HepG2 (cell line): ENCODE measurements around the gene CDC34. TPM values are rescaled to one million over a fixed set of nuclear protein-coding genes. Genes with fewer than 3 reads are reported as not detected.

Source experiments
- ARID4A ChIP-seq: sonication (generic); formaldehyde crosslinking; IDR thresholded peaks from 2 replicates; pipeline ENCODE4 v1.5.0; 2020; ENCODE audit warnings: mild to moderate bottlenecking, missing genetic modification reagents, borderline replicate concordance
- GLI4 ChIP-seq: sonication (generic); formaldehyde crosslinking; IDR thresholded peaks from 2 replicates; pipeline ENCODE4 v1.5.1; 2020; ENCODE audit warnings: missing genetic modification reagents, mild to moderate bottlenecking, moderate library complexity, borderline replicate concordance
- HNF1A ChIP-seq, 2 experiments: sonication (generic) in 1 of 2; formaldehyde crosslinking in 1 of 2; IDR thresholded peaks; 2 replicates each; pipeline versions ENCODE4 v1.4.0 to v1.6.1; 2016 to 2020; ENCODE audit warnings: borderline replicate concordance in 1 of 2, low read depth in 1 of 2, mild to moderate bottlenecking in 1 of 2, missing genetic modification reagents in 1 of 2
- JUND ChIP-seq: sonication (generic); formaldehyde crosslinking; IDR thresholded peaks from 2 replicates; pipeline ENCODE4 v1.8.0; 2022; ENCODE audit warnings: mild to moderate bottlenecking, missing genetic modification reagents
- KAT7 ChIP-seq: IDR thresholded peaks from 2 replicates; pipeline ENCODE4 v1.6.1; 2018; ENCODE audit warnings: borderline replicate concordance, missing compliant biosample characterization
- KDM1A ChIP-seq: IDR thresholded peaks from 2 replicates; pipeline ENCODE4 v1.6.1; 2016; ENCODE audit warnings: missing compliant biosample characterization
- MEIS2 ChIP-seq: sonication (generic); formaldehyde crosslinking; IDR thresholded peaks from 2 replicates; pipeline ENCODE4 v1.9.0; 2021; ENCODE audit warnings: mild to moderate bottlenecking, missing genetic modification reagents
- MTERF4 ChIP-seq: sonication (generic); formaldehyde crosslinking; IDR thresholded peaks from 2 replicates; pipeline ENCODE4 v1.8.0; 2023; ENCODE audit warnings: mild to moderate bottlenecking, missing genetic modification reagents
- RAD51 ChIP-seq: fragments of 450-650 bp; IDR thresholded peaks from 2 replicates; pipeline ENCODE4 v1.6.1; 2016; ENCODE audit warnings: borderline replicate concordance
- SALL1 ChIP-seq: sonication (generic); formaldehyde crosslinking; IDR thresholded peaks from 2 replicates; pipeline ENCODE4 v1.8.0; 2022; ENCODE audit warnings: mild to moderate bottlenecking, missing genetic modification reagents
- ZBTB38 ChIP-seq: sonication (generic); formaldehyde crosslinking; IDR thresholded peaks from 2 replicates; pipeline ENCODE4 v1.5.1; 2020; ENCODE audit warnings: mild to moderate bottlenecking, missing genetic modification reagents
- ZFP1 ChIP-seq: IDR thresholded peaks from 2 replicates; pipeline ENCODE4 v1.6.1; 2016
- ZNF263 ChIP-seq: sonication (generic); formaldehyde crosslinking; IDR thresholded peaks from 2 replicates; pipeline ENCODE4 v1.4.0; 2020; ENCODE audit warnings: missing genetic modification reagents
- ZNF382 ChIP-seq: sonication (generic); formaldehyde crosslinking; IDR thresholded peaks from 2 replicates; pipeline ENCODE4 v1.5.0; 2020; ENCODE audit warnings: missing genetic modification reagents, mild to moderate bottlenecking, borderline replicate concordance
- ZNF597 ChIP-seq: sonication (generic); formaldehyde crosslinking; IDR thresholded peaks from 2 replicates; pipeline ENCODE4 v1.5.0; 2020; ENCODE audit warnings: missing genetic modification reagents
- ZNF839 ChIP-seq: sonication (generic); formaldehyde crosslinking; IDR thresholded peaks from 2 replicates; pipeline ENCODE4 v1.4.0; 2020; ENCODE audit warnings: missing genetic modification reagents, mild to moderate bottlenecking, borderline replicate concordance
- polyA plus RNA-seq, 8 experiments: library from polyadenylated mRNA; depleted of rRNA in 3 of 8; stranded (reverse) in 7 of 8; unstranded in 1 of 8; fragments of >200 nt; fragmentation: Illumina TruSeq in 4 of 8; extraction: Trizol in 4 of 8; gene quantifications; 2 replicates each; pipeline versions ENCODE4 v1.2.1 to v1.2.3, GENCODE V29; 2011 to 2016; ENCODE audit warnings: low read depth in 4 of 8, missing spikeins in 1 of 8, mixed read lengths in 1 of 8; ENCODE audit not compliant: insufficient read depth in 1 of 8
- total RNA-seq, 5 experiments: library from RNA; depleted of rRNA; stranded (reverse); fragments of >200 nt; fragmentation: Illumina TruSeq; extraction: Trizol; gene quantifications; 2 replicates each; pipeline ENCODE4 v1.2.3, GENCODE V29; 2016; ENCODE audit warnings: low read depth in 1 of 5

Gene CDC34
- total and polyA plus RNA-seq, 2 of the 13 experiments (the other 11 are each of a cell fraction or from before 2014, with no cell fraction given), result 138 to 150 TPM

- peak; percentile 69; the same call in 1 of the 2 replicates for TF ChIP-seq ZNF263 (CRISPR knock-in tag)
- no peak for TF ChIP-seq KAT7 (CRISPR knock-in tag)
- no peak for TF ChIP-seq GLI4 (CRISPR knock-in tag)
- no peak for TF ChIP-seq ZNF839
- no peak for TF ChIP-seq ZNF382 (CRISPR knock-in tag)
- peak; percentile 24; the same call in 1 of the 2 replicates for TF ChIP-seq ZBTB38 (CRISPR knock-in tag)
- TF ChIP-seq RAD51, result no peak
- no peak for TF ChIP-seq JUND (CRISPR knock-in tag)
- TF ChIP-seq KDM1A (CRISPR knock-in tag), result peak; percentile 86
- TF ChIP-seq SALL1 (CRISPR knock-in tag), result peak; percentile 54; the same call in 1 of the 2 replicates
- TF ChIP-seq MTERF4 (CRISPR knock-in tag), result no peak
- no peak for TF ChIP-seq HNF1A (IDR thresholded peaks at IDR 0.05; ENCODE audit: low read depth)
- TF ChIP-seq HNF1A (CRISPR knock-in tag; IDR thresholded peaks at IDR 0.05; ENCODE audit: borderline replicate concordance), result no peak
- no peak for TF ChIP-seq ZFP1 (CRISPR knock-in tag)
- TF ChIP-seq ZNF597 (CRISPR knock-in tag), result no peak
- no peak for TF ChIP-seq MEIS2 (CRISPR knock-in tag)
- TF ChIP-seq ARID4A, result peak; percentile 52; the same call in 1 of the 2 replicates
Observed at GRCh38 chr19:498977-499623, 32.5 kb upstream of the CDC34 start (continued).
